MG63 (cell line): ENCODE results near the gene CCDC146. TPM values are rescaled to one million over a fixed set of nuclear protein-coding genes. Genes with fewer than 3 reads are reported as not detected.
"Not testable (repeated sequence)": the region's sequence is repeated elsewhere in the genome, so short reads cannot be mapped to it uniquely, and the experiment has no call there.

Experiments
- DNase-seq: peaks from one replicate; pipeline ENCODE4 v3.0.0-alpha.2; 2020
- H3K27me3 ChIP-seq: fragments of 250-450 bp; sonication (Bioruptor Pico); 2 replicates; pipeline ENCODE4 v1.5.1; 2020; ENCODE audit warnings: mild to moderate bottlenecking, moderate library complexity
- H3K36me3 ChIP-seq: fragments of 250-450 bp; sonication (Bioruptor Pico); 2 replicates; pipeline ENCODE4 v1.5.1; 2020; ENCODE audit warnings: mild to moderate bottlenecking, moderate library complexity
- H3K4me3 ChIP-seq: fragments of 250-450 bp; sonication (Bioruptor Pico); 2 replicates; pipeline ENCODE4 v1.5.1; 2020; ENCODE audit warnings: mild to moderate bottlenecking, moderate library complexity
- H3K9me3 ChIP-seq: fragments of 250-450 bp; sonication (Bioruptor Pico); 2 replicates; pipeline ENCODE4 v1.5.1; 2020; ENCODE audit warnings: mild to moderate bottlenecking, moderate library complexity
- total RNA-seq: library from RNA; depleted of rRNA; stranded (reverse); fragments of >200 nt; shearing (Covaris generic); gene quantifications from 2 replicates; pipeline ENCODE4 v1.2.3, GENCODE V29; 2014; ENCODE audit warnings: low replicate concordance; rRNA removed

The CCDC146 gene, protein sequence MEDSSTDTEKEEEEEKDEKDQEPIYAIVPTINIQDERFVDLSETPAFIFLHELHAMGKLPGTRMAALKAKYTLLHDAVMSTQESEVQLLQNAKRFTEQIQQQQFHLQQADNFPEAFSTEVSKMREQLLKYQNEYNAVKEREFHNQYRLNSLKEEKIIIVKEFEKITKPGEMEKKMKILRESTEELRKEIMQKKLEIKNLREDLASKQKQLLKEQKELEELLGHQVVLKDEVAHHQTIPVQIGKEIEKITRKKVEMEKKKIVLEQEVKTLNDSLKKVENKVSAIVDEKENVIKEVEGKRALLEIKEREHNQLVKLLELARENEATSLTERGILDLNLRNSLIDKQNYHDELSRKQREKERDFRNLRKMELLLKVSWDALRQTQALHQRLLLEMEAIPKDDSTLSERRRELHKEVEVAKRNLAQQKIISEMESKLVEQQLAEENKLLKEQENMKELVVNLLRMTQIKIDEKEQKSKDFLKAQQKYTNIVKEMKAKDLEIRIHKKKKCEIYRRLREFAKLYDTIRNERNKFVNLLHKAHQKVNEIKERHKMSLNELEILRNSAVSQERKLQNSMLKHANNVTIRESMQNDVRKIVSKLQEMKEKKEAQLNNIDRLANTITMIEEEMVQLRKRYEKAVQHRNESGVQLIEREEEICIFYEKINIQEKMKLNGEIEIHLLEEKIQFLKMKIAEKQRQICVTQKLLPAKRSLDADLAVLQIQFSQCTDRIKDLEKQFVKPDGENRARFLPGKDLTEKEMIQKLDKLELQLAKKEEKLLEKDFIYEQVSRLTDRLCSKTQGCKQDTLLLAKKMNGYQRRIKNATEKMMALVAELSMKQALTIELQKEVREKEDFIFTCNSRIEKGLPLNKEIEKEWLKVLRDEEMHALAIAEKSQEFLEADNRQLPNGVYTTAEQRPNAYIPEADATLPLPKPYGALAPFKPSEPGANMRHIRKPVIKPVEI
- total RNA-seq = 0.07 TPM in 1 of 2 replicates, not detected in the other

DNA sequence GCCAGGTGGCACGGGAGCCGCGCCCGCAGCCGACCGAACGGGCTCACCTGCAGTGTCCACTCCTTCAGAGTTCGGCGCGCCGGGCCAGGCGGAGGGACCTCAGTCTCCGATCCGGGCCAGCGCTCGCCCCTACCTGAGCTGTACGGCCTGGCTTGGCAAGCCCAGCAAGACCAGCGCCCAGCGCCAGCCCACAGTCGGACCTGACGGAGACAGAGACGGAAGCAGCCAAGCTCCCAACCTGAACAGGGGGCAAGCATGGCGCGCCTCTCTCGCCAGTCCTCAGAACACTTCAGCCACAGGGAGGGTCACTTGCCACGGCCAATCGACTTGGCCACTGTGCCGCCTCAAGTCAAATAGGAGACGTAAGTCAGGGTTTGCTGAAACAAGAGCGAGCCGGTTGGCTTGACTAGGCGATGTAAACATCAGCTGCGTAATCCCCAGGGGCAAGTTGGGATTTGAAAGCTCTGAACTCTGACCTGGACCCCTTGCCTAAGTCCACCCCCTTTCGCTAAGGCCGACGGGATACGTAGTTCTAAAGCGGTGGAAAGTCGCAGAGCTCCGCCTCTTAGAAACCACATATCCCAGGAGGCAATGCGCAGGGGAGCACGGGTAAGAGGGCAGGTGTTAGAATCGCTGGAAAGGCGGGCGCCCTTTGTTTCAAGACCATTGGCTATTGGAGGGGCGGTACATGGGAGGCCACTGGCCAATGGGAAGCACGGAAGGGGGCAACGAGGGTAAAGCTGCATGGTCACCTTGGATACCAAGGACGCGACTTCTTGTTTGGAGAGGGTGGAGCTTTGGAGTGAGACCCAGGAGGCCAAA is at the start of gene CCDC146:
Gene CCDC146, plus strand, starts transcription at position 756 of the 822 bp plus-strand sequence. CDS start 45,054 bp downstream, outside the sequence.
- not testable (repeated sequence) for H3K36me3 ChIP-seq, H3K9me3 ChIP-seq, H3K27me3 ChIP-seq
- peak within 1 kb of the TSS; percentile 39 for H3K4me3 ChIP-seq
- peak; percentile 96 for DNase-seq

DNA sequence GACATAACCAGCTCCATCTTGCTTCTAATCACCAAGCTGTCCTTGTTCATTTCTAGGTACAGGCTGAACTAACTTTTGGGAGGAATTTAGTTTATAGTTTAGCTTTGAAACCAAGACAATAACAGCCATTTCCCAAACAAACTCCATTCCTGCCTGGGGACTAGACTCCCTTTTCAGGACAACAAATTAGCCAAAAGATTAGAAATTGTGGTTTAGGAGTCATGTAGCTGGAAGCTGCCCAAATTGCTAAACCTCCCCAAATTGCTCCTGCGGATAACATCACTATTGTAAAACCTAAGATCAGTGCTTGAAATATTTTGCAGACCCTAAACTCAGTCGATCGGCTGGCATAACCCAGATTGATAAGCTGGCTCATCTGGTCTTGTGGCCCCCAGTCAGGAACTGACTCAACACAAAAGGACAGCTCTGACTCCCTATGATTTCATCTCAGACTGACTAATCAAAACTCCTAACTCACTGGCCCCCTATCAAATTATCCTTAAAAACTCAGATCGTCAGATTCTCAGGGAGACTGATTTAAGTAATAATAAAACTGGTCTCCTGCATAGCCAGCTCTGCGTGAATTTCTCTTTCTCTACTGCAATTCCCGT is 47.5 kb upstream of the CCDC146 start:
- not testable (repeated sequence) for H3K36me3 ChIP-seq, H3K9me3 ChIP-seq, H3K4me3 ChIP-seq, DNase-seq, H3K27me3 ChIP-seq

DNA sequence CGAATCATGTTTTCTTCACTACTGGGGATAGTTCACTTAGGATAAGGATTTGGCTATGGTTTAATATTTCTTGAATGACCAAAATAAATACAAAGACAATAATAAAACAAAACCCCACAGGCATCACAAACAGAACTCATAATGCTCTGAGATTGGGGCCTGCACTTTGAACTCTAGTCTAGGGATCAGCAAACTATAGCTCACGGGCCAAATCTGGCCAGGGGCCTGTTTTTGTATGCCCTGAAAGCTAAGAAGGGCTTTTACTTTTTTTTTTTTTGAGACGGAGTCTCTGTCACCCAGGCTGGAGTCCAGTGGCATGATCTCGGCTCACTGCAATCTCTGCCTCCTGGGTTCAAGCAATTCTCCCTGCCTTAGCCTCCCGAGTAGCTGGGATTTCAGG is 45.4 kb upstream of the CCDC146 start:
- not testable (repeated sequence) for DNase-seq, H3K36me3 ChIP-seq, H3K4me3 ChIP-seq, H3K9me3 ChIP-seq, H3K27me3 ChIP-seq

DNA sequence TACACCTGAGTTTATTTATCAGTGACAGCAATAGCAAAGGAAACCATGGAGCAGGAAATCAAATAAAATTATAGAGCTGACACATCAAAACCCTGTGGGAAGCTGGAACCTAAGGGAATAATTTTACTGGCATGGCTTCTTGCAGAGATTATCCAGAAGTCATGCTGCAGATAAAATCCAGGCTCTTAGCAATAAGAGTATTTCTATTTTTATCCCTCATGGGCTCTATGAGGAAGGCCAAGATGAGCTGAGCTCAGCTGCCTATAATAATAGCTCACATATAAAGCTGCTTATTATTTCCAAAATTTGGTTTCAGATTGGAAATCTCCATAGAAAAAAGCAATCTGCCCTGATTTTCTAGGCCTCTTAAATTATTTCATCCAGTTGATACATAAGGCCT is 43.3 kb upstream of the CCDC146 start:
- not testable (repeated sequence) for DNase-seq, H3K27me3 ChIP-seq, H3K4me3 ChIP-seq, H3K36me3 ChIP-seq, H3K9me3 ChIP-seq

DNA sequence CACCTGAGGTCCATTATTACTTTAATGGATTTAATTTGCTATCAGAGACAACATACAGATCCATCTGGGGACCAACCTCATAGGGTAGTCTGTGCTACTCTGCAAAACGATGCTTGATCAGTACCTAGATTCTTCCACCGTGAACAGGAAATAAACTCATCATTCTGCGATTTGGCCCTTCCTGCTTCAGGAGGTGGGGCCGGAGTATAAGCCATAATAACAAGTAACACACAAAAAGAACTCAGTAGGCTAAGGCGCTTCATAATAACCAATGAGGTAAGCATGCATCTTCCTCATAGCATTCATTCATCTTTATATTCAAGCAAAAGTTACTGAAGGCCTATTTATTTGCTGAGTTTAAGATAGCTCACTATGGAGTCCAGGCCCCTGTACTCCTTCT is 42.8 kb upstream of the CCDC146 start:
- H3K4me3 ChIP-seq, DNase-seq, H3K9me3 ChIP-seq, H3K27me3 ChIP-seq, H3K36me3 ChIP-seq: not testable (repeated sequence)

DNA sequence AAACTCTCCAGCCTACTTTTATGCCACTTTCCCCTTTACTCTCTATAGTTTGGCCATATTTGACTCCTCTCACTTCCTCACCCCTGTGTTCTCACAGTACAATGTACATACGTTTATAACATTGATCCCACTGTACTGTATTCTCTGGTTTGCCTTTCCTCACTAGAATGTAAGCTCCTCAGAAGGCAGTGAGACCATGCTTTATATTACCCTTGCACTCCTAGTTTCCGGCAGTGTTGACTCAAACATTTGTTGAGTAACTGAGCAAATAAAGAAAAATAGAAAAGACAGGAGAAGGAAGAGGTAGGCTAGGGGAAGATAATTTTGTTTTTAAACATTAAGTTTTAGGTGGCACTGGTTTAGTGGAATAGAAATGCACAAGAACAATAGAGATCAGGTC is 42.2 kb upstream of the CCDC146 start:
- H3K36me3 ChIP-seq, H3K27me3 ChIP-seq, DNase-seq, H3K9me3 ChIP-seq, H3K4me3 ChIP-seq: not testable (repeated sequence)

DNA sequence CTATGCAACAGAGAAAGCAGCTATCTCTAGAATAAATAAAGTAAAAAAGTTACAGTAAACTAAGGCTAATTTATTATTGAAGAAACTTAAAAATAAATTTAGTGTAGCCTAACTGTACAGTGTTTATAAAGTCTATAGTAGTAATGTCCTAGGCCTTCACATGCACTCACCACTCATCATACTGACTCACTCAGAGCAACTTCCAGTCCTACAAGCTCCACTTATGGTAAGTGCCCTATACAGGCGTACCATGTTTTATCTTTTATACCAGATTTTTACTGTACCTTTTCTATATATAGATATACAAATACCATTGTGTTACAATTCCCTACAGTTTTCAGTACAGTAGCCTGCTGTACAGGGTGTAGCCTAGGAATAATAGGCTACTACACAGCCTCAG is 40.2 kb upstream of the CCDC146 start:
- not testable (repeated sequence) for H3K4me3 ChIP-seq, H3K27me3 ChIP-seq, H3K36me3 ChIP-seq, DNase-seq, H3K9me3 ChIP-seq

DNA sequence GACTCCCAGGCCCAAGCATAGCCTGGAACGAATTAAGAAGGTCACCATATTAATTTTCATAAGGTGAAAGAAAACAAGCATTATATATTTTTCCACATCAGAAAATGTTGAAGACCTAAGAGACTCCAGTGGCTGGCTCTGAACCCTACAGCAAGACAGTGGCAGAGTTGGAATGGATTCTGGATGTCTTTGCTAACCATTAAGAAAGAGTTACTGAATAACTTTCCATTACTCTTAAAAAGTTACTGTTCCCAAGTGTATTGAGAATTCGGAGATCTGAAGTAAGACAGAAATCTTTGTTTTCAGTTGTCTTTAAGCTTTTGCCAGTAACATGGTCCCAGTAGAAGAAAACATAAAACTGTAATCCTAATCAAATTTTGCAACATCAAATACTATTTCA is 30.1 kb upstream of the CCDC146 start:
- not testable (repeated sequence) for DNase-seq, H3K36me3 ChIP-seq, H3K4me3 ChIP-seq, H3K9me3 ChIP-seq, H3K27me3 ChIP-seq

DNA sequence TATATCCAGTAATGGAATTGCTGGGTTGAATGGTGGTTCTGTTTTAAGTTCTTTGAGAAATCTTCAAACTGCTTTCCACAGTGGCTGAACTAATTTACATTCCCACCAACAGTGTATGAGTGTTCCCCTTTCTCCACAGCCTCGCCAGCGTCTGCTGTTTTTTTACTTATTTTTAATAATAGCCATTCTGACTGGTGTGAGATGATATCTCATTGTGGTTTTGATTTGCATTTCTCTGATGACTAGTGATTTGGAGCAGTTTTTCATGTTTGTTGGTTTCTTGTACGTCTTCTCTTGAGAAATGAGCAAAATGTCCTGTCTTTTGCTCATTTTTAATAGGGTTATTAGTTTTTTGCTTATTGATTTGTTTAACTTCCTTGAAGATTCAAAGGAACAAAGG is 21.9 kb upstream of the CCDC146 start:
- not testable (repeated sequence) for H3K4me3 ChIP-seq

DNA sequence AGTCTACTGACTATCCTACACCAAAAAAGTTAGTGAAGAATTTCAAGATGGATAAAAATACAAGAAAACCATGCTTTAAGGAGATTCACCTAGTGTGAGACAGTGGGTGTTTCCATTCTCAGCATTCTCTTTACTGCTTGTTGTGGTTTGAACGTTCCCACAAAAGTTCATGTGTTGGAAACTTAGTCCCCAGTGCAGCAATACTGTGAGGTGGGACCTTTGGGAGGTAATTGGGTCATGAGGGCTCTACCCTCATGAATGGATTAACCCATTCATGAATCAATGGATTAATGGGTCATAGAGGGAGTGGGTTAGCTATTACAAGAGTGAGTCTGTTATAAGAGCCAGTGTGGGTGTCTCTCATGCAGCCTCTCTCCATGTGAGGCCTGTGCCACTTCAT is 21.2 kb upstream of the CCDC146 start:
- DNase-seq, H3K9me3 ChIP-seq, H3K4me3 ChIP-seq, H3K27me3 ChIP-seq, H3K36me3 ChIP-seq: not testable (repeated sequence)

More for the DNA sequence above, 21.9 kb upstream of the CCDC146 start:
- H3K36me3 ChIP-seq, DNase-seq, H3K27me3 ChIP-seq, H3K9me3 ChIP-seq: not testable (repeated sequence)

DNA sequence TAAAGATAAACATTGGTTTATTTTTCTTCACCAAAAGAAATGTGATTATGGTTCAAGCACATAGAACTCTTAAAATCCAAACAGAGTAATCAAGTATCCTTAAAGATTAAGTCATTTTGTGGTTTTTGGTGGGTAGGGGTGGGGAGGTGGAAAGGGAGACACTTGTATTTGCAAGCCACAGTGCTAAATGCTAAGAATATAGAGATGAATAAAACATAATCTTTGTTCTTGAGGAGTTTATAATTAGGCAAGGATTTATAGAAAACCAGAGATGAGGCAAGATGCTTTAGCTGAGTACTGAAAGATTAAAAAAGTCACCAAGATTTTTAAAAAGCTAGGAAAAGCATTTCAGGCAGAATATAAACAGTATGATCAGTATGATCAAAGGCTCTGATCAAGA is 19.7 kb upstream of the CCDC146 start:
- not testable (repeated sequence) for DNase-seq, H3K27me3 ChIP-seq, H3K4me3 ChIP-seq, H3K9me3 ChIP-seq, H3K36me3 ChIP-seq

DNA sequence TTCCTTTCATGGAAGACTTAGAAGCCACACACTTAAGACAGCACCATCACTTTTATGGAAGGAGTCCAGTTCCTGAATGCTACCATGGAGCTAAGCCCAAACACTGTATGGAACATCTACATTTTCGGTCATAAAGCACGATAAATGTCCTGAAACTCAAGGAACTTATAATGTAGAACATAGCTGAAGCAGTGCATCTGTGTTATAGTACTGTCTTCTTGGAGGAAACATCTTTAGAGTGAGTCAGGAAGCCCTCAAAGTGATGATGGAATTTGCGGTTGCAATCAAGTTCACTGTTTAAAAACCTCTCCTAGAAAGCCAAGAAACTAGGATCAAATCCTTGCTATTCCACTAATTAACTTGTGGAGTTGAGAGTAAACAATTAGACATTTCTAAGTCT is 16.5 kb upstream of the CCDC146 start:
- H3K27me3 ChIP-seq, H3K9me3 ChIP-seq, DNase-seq, H3K36me3 ChIP-seq, H3K4me3 ChIP-seq: not testable (repeated sequence)

DNA sequence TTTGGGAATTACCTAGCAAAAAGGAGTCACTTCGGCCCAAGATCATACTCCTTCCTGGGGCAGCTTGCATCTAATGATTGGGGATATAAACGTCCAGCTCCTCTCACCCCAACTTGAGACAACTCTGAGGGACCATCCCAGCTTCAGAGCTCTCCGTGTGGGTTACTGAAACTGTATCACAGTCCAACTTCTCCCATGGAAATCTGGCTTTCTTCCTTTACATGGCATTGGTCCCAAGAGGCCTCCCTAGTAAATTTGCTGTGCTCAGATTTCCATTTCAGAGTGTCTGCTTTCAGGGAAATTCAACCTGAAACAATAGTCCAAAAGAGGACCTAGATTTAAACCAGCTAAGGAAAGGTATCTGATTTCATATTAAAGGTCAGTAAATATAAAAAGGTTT is 14.8 kb upstream of the CCDC146 start:
- not testable (repeated sequence) for H3K36me3 ChIP-seq, H3K27me3 ChIP-seq, H3K4me3 ChIP-seq, DNase-seq, H3K9me3 ChIP-seq

DNA sequence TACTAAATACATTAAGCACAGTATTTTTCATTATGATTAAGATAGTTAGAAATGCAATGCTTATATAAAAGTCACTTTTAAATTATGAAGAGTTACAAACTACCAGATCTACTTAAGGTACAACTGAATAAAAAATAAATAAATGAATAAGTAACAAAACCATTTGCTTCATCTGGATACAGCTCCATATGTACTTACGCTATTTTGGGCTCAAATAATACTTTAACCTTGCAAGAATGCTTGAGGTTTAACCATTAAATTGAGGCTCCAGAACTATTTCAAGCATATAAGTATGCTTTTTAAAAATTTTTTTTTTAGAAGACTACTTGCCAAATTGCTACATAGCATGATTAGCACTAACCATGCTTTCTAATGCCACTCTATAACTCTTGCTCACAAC is 14.1 kb upstream of the CCDC146 start:
- not testable (repeated sequence) for H3K9me3 ChIP-seq, H3K27me3 ChIP-seq, DNase-seq, H3K4me3 ChIP-seq, H3K36me3 ChIP-seq

DNA sequence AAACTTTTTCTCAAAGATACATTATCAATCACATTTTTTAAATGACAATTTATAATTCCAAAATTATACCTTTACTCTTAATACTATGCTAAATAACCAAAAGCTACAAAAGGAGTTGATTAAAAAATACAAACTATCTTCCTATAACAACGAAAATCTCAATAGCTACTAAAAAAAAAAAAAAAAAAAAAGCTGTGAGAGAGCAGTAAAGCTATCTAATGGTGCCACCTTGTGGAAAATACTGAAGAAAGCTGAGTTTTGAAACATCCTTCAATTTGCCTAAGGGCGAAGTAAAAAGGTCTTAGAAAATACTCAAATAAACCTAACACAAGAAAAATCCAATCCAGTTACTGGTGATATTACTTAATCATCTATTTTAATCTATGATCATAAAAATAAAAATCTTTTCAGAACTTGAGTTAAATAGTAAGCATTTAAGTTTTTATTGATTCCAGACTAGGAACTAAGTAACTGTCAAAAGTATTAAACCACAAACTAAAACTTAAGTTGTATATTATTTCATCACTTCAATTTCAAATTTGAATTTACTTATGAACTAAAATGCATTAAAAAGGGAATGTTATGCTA is 9.6 kb upstream of the CCDC146 start:
- DNase-seq, H3K36me3 ChIP-seq, H3K4me3 ChIP-seq: not testable (repeated sequence)

DNA sequence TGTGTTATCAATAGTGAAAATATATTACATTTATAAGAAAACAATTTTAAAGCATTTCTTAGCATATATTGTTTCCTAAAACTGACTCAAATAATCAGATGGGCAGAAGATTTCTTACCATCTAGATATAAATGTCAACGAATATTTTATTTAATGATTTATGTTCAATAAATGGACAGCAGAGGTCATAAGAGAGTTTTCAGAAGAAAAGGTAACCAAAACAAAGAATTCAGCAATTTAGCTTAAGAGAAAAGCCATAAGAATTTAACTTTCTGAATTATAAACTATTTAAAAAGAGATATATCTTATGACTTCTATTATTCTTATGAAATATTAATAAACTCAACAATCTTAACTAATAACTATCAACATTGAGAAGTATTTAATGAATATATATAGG is 3.1 kb downstream of the CCDC146 start:
- not testable (repeated sequence) for H3K36me3 ChIP-seq, DNase-seq, H3K9me3 ChIP-seq, H3K27me3 ChIP-seq, H3K4me3 ChIP-seq

More for the DNA sequence above, 9.6 kb upstream of the CCDC146 start:
- H3K9me3 ChIP-seq, H3K27me3 ChIP-seq: not testable (repeated sequence)
